H1 (cell line): ENCODE data around the gene RBM15B. TPM values are rescaled to one million over a fixed set of nuclear protein-coding genes. Genes with fewer than 3 reads are reported as not detected.

Source experiments
- CTCF ChIA-PET: fragments of 300-600 bp; sonication (Branson Sonifier 250); formaldehyde crosslinking; loops from one replicate; lab custom pipeline; 2021; ENCODE audit not compliant: partially characterized antibody; lab: Charles Lee
- POLR2A ChIA-PET: fragments of 300-600 bp; sonication (Branson Sonifier 250); formaldehyde crosslinking; loops from one replicate; lab custom pipeline; 2021; ENCODE audit warnings: inconsistent platforms; ENCODE audit not compliant: partially characterized antibody; lab: Charles Lee
- DNase-seq, 2 experiments: peaks; one replicate each; pipeline versions ENCODE4 v3.0.0 to v3.0.0-alpha.2; 2010 to 2022; ENCODE audit warnings: low spot score in 2 of 2, low read depth in 1 of 2, mixed read lengths in 1 of 2
- FAIRE-seq: peaks from 2 replicates; lab custom pipeline; 2011; peaks lifted over from hg19 to GRCh38; lab: Jason Lieb, UNC
- H2AFZ ChIP-seq: 2 replicates; pipeline ENCODE4 v1.8.1; 2012; ENCODE audit warnings: low read length, inconsistent platforms
- H2AK5ac ChIP-seq: 2 replicates; pipeline ENCODE4 v1.6.1; 2013; ENCODE audit warnings: low read depth, low read length
- H2BK120ac ChIP-seq: replicated peaks from 2 replicates; pipeline ENCODE3; 2013; ENCODE audit warnings: low read depth, low read length, inconsistent platforms
- H2BK12ac ChIP-seq: 2 replicates; pipeline ENCODE4 v1.6.1; 2013; ENCODE audit warnings: low read depth, low read length
- H2BK15ac ChIP-seq: 2 replicates; pipeline ENCODE4 v1.6.1; 2013; ENCODE audit warnings: low read length
- H2BK20ac ChIP-seq: 2 replicates; pipeline ENCODE4 v1.6.1; 2013; ENCODE audit warnings: low read length
- H2BK5ac ChIP-seq: 2 replicates; pipeline ENCODE4 v1.6.1; 2013; ENCODE audit warnings: low read depth, low read length
- H3K14ac ChIP-seq: 2 replicates; pipeline ENCODE4 v1.6.1; 2013; ENCODE audit warnings: inconsistent platforms; ENCODE audit not compliant: insufficient read length
- H3K18ac ChIP-seq: 2 replicates; pipeline ENCODE4 v1.6.1; 2013; ENCODE audit warnings: low read length; ENCODE audit errors: extremely low read depth
- H3K23ac ChIP-seq: 2 replicates; pipeline ENCODE4 v1.6.1; 2013; ENCODE audit warnings: inconsistent platforms; ENCODE audit not compliant: insufficient read length
- H3K23me2 ChIP-seq: 2 replicates; pipeline ENCODE4 v1.6.1; 2013; ENCODE audit warnings: low read depth, low read length
- H3K27ac ChIP-seq: 2 replicates; pipeline ENCODE4 v1.6.1; 2011; ENCODE audit warnings: low read depth, low read length, inconsistent platforms
- H3K27me3 ChIP-seq, 4 experiments: replicated peaks in 1 of 4; 1 replicate in 1 of 4; 2 replicates in 3 of 4; pipeline versions ENCODE4 v1.6.1 to v1.8.1; 2011 to 2013; ENCODE audit warnings: low read length in 3 of 4, mild to moderate bottlenecking in 3 of 4, inconsistent platforms in 2 of 4, mixed read lengths in 2 of 4, moderate library complexity in 1 of 4; ENCODE audit not compliant: control insufficient read depth in 3 of 4, insufficient read depth in 3 of 4; ENCODE audit errors: extremely low read depth in 1 of 4
- H3K36me3 ChIP-seq, 4 experiments: 2 replicates each; pipeline versions ENCODE4 v1.6.1 to v1.8.1; 2011 to 2013; ENCODE audit warnings: mild to moderate bottlenecking in 4 of 4, low read length in 3 of 4, moderate library complexity in 2 of 4, control low read depth in 1 of 4, inconsistent platforms in 1 of 4; ENCODE audit not compliant: insufficient read depth in 4 of 4, control insufficient read depth in 2 of 4
- H3K4ac ChIP-seq: replicated peaks from 2 replicates; pipeline ENCODE3; 2013; ENCODE audit warnings: low read length, low read depth, mixed read lengths, inconsistent platforms; ENCODE audit not compliant: insufficient read length
- H3K4me1 ChIP-seq, 4 experiments: replicated peaks in 1 of 4; 1 replicate in 1 of 4; 2 replicates in 3 of 4; pipeline versions ENCODE4 v1.6.1 to v1.8.1; 2011 to 2013; ENCODE audit warnings: low read length in 3 of 4, inconsistent platforms in 2 of 4, mixed read lengths in 1 of 4; ENCODE audit not compliant: insufficient read depth in 4 of 4, control insufficient read depth in 3 of 4
- H3K4me2 ChIP-seq, 2 experiments: 2 replicates each; pipeline versions ENCODE4 v1.6.1 to v1.8.1; 2011 to 2013; ENCODE audit warnings: low read depth in 2 of 2, low read length in 2 of 2, control low read depth in 1 of 2, inconsistent platforms in 1 of 2, mild to moderate bottlenecking in 1 of 2; ENCODE audit not compliant: insufficient read depth in 1 of 2
- H3K4me3 ChIP-seq, 4 experiments: fragments of 200-600, 300-600 bp in 1 of 4; sonication (generic), shearing (Covaris generic), sonication (Bioruptor Twin) in 1 of 4; 2 replicates each; pipeline versions ENCODE4 v1.5.1 to v1.8.1; 2011 to 2016; ENCODE audit warnings: low read length in 4 of 4, low read depth in 3 of 4, control low read depth in 2 of 4, inconsistent platforms in 2 of 4, mild to moderate bottlenecking in 2 of 4, mixed read lengths in 1 of 4, moderate library complexity in 1 of 4; ENCODE audit not compliant: insufficient read depth in 2 of 4; ENCODE audit errors: extremely low read depth in 1 of 4
- H3K56ac ChIP-seq: replicated peaks from 2 replicates; pipeline ENCODE3; 2013; ENCODE audit warnings: low read depth, mild to moderate bottlenecking, mixed read lengths, low read length, inconsistent platforms; ENCODE audit not compliant: insufficient read length
- H3K79me1 ChIP-seq: 2 replicates; pipeline ENCODE4 v1.6.1; 2013; ENCODE audit warnings: low read depth, low read length, control low read depth
- H3K79me2 ChIP-seq, 2 experiments: 2 replicates each; pipeline versions ENCODE4 v1.6.1 to v1.8.1; 2012 to 2013; ENCODE audit warnings: low read length in 2 of 2, mild to moderate bottlenecking in 2 of 2, inconsistent platforms in 1 of 2; ENCODE audit not compliant: insufficient read depth in 2 of 2, control insufficient read depth in 1 of 2
- H3K9ac ChIP-seq, 4 experiments: replicated peaks in 1 of 4; 1 replicate in 1 of 4; 2 replicates in 3 of 4; pipeline versions ENCODE4 v1.6.1 to v1.8.1; 2011 to 2013; ENCODE audit warnings: low read depth in 3 of 4, low read length in 3 of 4, control low read depth in 2 of 4, mild to moderate bottlenecking in 2 of 4, moderate library complexity in 2 of 4, inconsistent platforms in 1 of 4; ENCODE audit errors: extremely low read depth in 1 of 4
- H3K9me3 ChIP-seq, 2 experiments: 2 replicates each; pipeline versions ENCODE4 v1.6.1 to v1.8.1; 2012 to 2013; ENCODE audit warnings: mild to moderate bottlenecking in 2 of 2, moderate library complexity in 2 of 2, control low read depth in 1 of 2, inconsistent platforms in 1 of 2, low read depth in 1 of 2, low read length in 1 of 2, mixed read lengths in 1 of 2; ENCODE audit not compliant: insufficient read depth in 2 of 2
- H4K20me1 ChIP-seq, 2 experiments: replicated peaks in 1 of 2; 2 replicates each; pipeline versions ENCODE3 to v1.8.1; 2011 to 2013; ENCODE audit warnings: inconsistent platforms in 2 of 2, low read length in 2 of 2, mild to moderate bottlenecking in 1 of 2; ENCODE audit not compliant: insufficient read depth in 2 of 2, control insufficient read depth in 1 of 2
- H4K5ac ChIP-seq: 2 replicates; pipeline ENCODE4 v1.6.1; 2013; ENCODE audit warnings: low read length, low read depth, mixed read lengths, inconsistent platforms; ENCODE audit not compliant: insufficient read length
- H4K8ac ChIP-seq: 2 replicates; pipeline ENCODE4 v1.8.0; 2013; ENCODE audit warnings: mild to moderate bottlenecking, moderate library complexity, low read length, inconsistent platforms; ENCODE audit not compliant: insufficient read depth; ENCODE audit errors: extremely low read depth
- H4K91ac ChIP-seq: replicated peaks from 2 replicates; pipeline ENCODE3; 2013; ENCODE audit warnings: low read length, mixed read lengths, inconsistent platforms; ENCODE audit not compliant: insufficient read length
- CTCF ChIP-seq, 3 experiments: IDR thresholded peaks; 1 replicate in 2 of 3; 2 replicates in 1 of 3; pipeline versions ENCODE4 v1.5.1 to v1.6.1; 2011; ENCODE audit warnings: low read length in 3 of 3, mild to moderate bottlenecking in 3 of 3, inconsistent platforms in 2 of 3, low read depth in 1 of 3, moderate library complexity in 1 of 3; ENCODE audit not compliant: insufficient read depth in 1 of 3; ENCODE audit errors: control extremely low read depth in 1 of 3
- GABPA ChIP-seq: IDR thresholded peaks from 2 replicates; pipeline ENCODE4 v1.6.1; 2011; ENCODE audit warnings: mild to moderate bottlenecking, low read length, moderate library complexity, borderline replicate concordance; ENCODE audit not compliant: insufficient read depth
- RAD21 ChIP-seq, 2 experiments: IDR thresholded peaks in 1 of 2; conservative IDR thresholded peaks in 1 of 2; 2 replicates each; pipeline ENCODE4 v1.6.1; 2011; ENCODE audit warnings: low read depth in 2 of 2, low read length in 2 of 2, improper control_type of control experiment in 1 of 2, inconsistent platforms in 1 of 2, mild to moderate bottlenecking in 1 of 2, moderate library complexity in 1 of 2
- RNF2 ChIP-seq: fragments of 200-900, 300-1000 bp; sonication (generic); IDR thresholded peaks from 2 replicates; pipeline ENCODE4 v1.7.1; 2016; ENCODE audit warnings: borderline replicate concordance, low read depth, mild to moderate bottlenecking, antibody characterized with exemption, low read length; ENCODE audit not compliant: poor library complexity, severe bottlenecking; ENCODE audit errors: missing control alignments
- WGBS, 2 experiments: shearing (Covaris generic) in 1 of 2; methylation state at CpG; one replicate each; pipeline versions ENCODE4 v1.1.6 to v1.1.7; 2013 to 2015; ENCODE audit warnings: low lambda C conversion rate in 2 of 2, mixed read lengths in 2 of 2, inconsistent platforms in 1 of 2, low coverage in 1 of 2, missing lambda C conversion rate in 1 of 2; ENCODE audit not compliant: insufficient replicate concordance in 2 of 2, insufficient coverage in 1 of 2, insufficient read length in 1 of 2; ENCODE audit errors: extremely low coverage in 1 of 2, missing lambda C conversion rate in 1 of 2; 5-methylcytosine and 5-hydroxymethylcytosine counted together
- polyA plus RNA-seq, 7 experiments: library from polyadenylated mRNA; depleted of rRNA in 3 of 7; stranded (reverse) in 5 of 7; unstranded in 2 of 7; fragments of >200 nt in 5 of 7; fragments of 200-250 nt in 2 of 7; gene quantifications; 1 replicate in 5 of 7; 2 replicates in 1 of 7; 4 replicates in 1 of 7; pipeline versions ENCODE4 v1.2.1 to v1.2.3, GENCODE V29; 2011 to 2013; ENCODE audit warnings: missing spikeins in 2 of 7, mixed read lengths in 2 of 7
- total RNA-seq: library from RNA; stranded (reverse); fragmentation: NEBNext Ultra II Directional; extraction: Animal tissue kit (Norgen Biotek cat#: 25700); gene quantifications from 2 replicates; pipeline ENCODE4 v1.2.1, GENCODE V29; 2021
- TF ChIP-seq, protein P1 (sequence below): IDR thresholded peaks from 2 replicates; pipeline ENCODE4 v1.6.1; 2012; ENCODE audit warnings: inconsistent platforms
- TF ChIP-seq, protein P2 (sequence below): IDR thresholded peaks from 2 replicates; pipeline ENCODE4 v1.6.1; 2012; ENCODE audit warnings: inconsistent platforms

Gene RBM15B
- total and polyA plus RNA-seq, 2 of the 8 experiments (the other 6 are each of a cell fraction or from before 2014, with no cell fraction given): 22.2 to 59.1 TPM

DNA sequence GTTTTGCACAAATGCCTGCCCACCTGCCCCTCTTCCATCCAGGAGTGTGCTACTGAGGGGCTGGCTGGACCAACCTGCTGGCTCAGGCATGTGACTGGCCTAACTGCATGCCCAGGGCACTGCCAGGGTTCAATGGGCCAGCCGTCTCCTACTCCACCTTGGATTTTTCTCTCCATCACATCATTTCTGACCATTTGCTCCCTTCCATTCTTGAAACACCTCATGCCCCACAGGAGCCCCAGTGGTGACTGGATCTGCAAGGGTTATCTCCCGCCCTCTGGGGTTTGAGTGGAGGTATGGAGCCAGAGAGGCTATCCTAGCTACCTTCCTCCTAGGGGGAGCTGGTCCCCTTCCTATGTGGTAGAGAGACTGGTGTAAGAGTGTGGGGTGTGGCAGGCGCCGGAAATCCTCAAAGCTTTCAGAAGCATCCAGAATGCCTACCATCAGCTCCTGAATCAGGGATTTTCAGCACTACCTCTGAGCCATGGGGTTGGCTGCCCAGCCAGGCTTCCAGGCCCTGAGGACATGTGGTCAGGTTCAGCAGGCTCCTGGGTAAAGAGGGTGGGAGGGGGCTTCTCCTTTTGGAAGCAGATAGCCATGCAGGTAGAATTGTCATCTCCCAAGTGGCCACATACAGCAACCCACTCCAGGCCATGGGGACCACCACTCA is 8.9 kb upstream of the RBM15B start:
- no peak overlapping the region for H4K91ac ChIP-seq
- H3K27ac ChIP-seq: no peak overlapping the region
- no peak overlapping the region for H3K14ac ChIP-seq
- H3K79me2 ChIP-seq: peaks cover 10 to 24% of the 10 kb centered on the region in 2 experiments
- H3K4me2 ChIP-seq: no peak overlapping the region
- H2BK12ac ChIP-seq: no peak overlapping the region
- H2BK5ac ChIP-seq: no peak overlapping the region; the same call in 1 of the 2 replicates
- TF ChIP-seq RAD21 (IDR thresholded peaks at IDR 0.05 in 1 of 2, conservative IDR thresholded peaks at IDR 0.05 in 1 of 2; ENCODE audit: low read depth in 2 of 2, low read length in 2 of 2): 0 out of 4 replicates have a peak, but pooled peaks of 1 of the 2 experiments have one; percentile 17
- no peak for TF ChIP-seq RNF2
- TF ChIP-seq, protein P1, sequence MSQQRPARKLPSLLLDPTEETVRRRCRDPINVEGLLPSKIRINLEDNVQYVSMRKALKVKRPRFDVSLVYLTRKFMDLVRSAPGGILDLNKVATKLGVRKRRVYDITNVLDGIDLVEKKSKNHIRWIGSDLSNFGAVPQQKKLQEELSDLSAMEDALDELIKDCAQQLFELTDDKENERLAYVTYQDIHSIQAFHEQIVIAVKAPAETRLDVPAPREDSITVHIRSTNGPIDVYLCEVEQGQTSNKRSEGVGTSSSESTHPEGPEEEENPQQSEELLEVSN: peak; percentile 56
- TF ChIP-seq CTCF (IDR thresholded peaks at IDR 0.05; ENCODE audit: control extremely low read depth in 1 of 3, insufficient read depth in 1 of 3, low read depth in 1 of 3, low read length in 3 of 3): peak in 1 of 3 experiments; percentile 23; a peak in 2 of 4 replicates
- TF ChIP-seq, protein P2, sequence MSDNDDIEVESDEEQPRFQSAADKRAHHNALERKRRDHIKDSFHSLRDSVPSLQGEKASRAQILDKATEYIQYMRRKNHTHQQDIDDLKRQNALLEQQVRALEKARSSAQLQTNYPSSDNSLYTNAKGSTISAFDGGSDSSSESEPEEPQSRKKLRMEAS: 0 out of 2 replicates have a peak, but pooled peaks have one; percentile 26
- TF ChIP-seq GABPA: no peak
- H3K9me3 ChIP-seq: no peaks in the 10 kb centered on the region
- no peak overlapping the region for H3K9ac ChIP-seq
- no peak overlapping the region for H2BK15ac ChIP-seq
- H3K4ac ChIP-seq: no peak overlapping the region
- no peaks in the 10 kb centered on the region for H3K79me1 ChIP-seq
- 86% methylated on average over 4 of the region's 4 CpGs; no CpG with 5 or more reads in 1 of the 2 experiments for WGBS, 2 experiments
- DNase-seq: no peak
- H2AFZ ChIP-seq: no peak overlapping the region
- H2BK120ac ChIP-seq: no peak overlapping the region
- H3K4me3 ChIP-seq: no peak overlapping the region
- no peak overlapping the region for H2BK20ac ChIP-seq
- no peak overlapping the region for H2AK5ac ChIP-seq
- H4K20me1 ChIP-seq: peaks cover 4 to 6% of the 10 kb centered on the region in 2 experiments
- H4K5ac ChIP-seq: no peak overlapping the region
- no peaks in the 10 kb centered on the region for H3K27me3 ChIP-seq
- H3K23ac ChIP-seq: no peak overlapping the region
- H3K4me1 ChIP-seq: peaks cover 0 to 15% (median 5%) of the 10 kb centered on the region in 4 experiments
- CTCF ChIA-PET: interaction anchor here (0.5 to 6.8 kb wide), 4 partner anchors 12 to 766 kb away, joined by 3 to 24 read pairs (median 4); no protein-coding TSS in a partner anchor
- no peak overlapping the region for H3K18ac ChIP-seq
- H3K56ac ChIP-seq: no peak overlapping the region
- peaks cover 3% of the 10 kb centered on the region; the same call in 1 of the 2 replicates for H3K23me2 ChIP-seq
- FAIRE-seq: no peak
- H4K8ac ChIP-seq: no peak overlapping the region; the same call in 1 of the 2 replicates
- peaks cover 0 to 12% (median 4%) of the 10 kb centered on the region in 4 experiments; a peak in 5 of 8 replicates for H3K36me3 ChIP-seq
- POLR2A ChIA-PET: interaction anchor here (1.1 kb wide), 1 partner anchor 9 kb away, joined by 4 read pairs; the partner anchor contains the start of gene RBM15B
